ENCODE results near the gene ECE1. TPM values are rescaled to one million over a fixed set of nuclear protein-coding genes. Genes with fewer than 3 reads are reported as not detected.

The ECE1 gene
- total and polyA plus RNA-seq, 2 of the 13 experiments (the other 11 are each of a cell fraction or from before 2014, with no cell fraction given), result 13.5 to 21.2 TPM

GRCh38 chr1:21311016-21311415, 20.8 kb upstream of the ECE1 start (continued):
- TF ChIP-seq TAF15 (IDR thresholded peaks at IDR 0.05; ENCODE audit: low read depth, low read length, poor library complexity, severe bottlenecking) (no peak), ZNF513 (CRISPR knock-in tag; conservative IDR thresholded peaks at IDR 0.05) (no peak), NFIC (IDR thresholded peaks at IDR 0.05; ENCODE audit: low read length) (no peak), ZNF326 (CRISPR knock-in tag; IDR thresholded peaks at IDR 0.05; ENCODE audit: borderline replicate concordance) (no peak), ZNF264 (CRISPR knock-in tag; IDR thresholded peaks at IDR 0.05) (no peak), CTCF (CRISPR knock-in tag; IDR thresholded peaks at IDR 0.05) (no peak), PATZ1 (CRISPR knock-in tag; IDR thresholded peaks at IDR 0.05) (peak; percentile 72), HBP1 (CRISPR knock-in tag; IDR thresholded peaks at IDR 0.05; ENCODE audit: low read depth) (no peak), THAP7 (CRISPR knock-in tag; IDR thresholded peaks at IDR 0.05) (no peak)

Measured in HepG2 (cell line).